CD4-positive, alpha-beta T cell (primary cell): ENCODE data around the gene CIAO2A. TPM values are rescaled to one million over a fixed set of nuclear protein-coding genes. Genes with fewer than 3 reads are reported as not detected.

Source experiments
- ATAC-seq: fragments of 200-7000 bp; cut with Tn5 transposase; one replicate; pipeline ENCODE4 v1.10.0; 2022; ENCODE audit warnings: mild to moderate bottlenecking; ENCODE audit not compliant: poor library complexity
- CTCF ChIA-PET: fragments of 350-600 bp; sonication (Branson Sonifier 250); formaldehyde crosslinking; loops from one replicate; lab custom pipeline; 2021; ENCODE audit warnings: antibody characterized with exemption, inconsistent platforms; lab: Charles Lee
- POLR2A ChIA-PET: fragments of 350-600 bp; sonication (Branson Sonifier 250); formaldehyde crosslinking; loops from one replicate; lab custom pipeline; 2021; ENCODE audit warnings: antibody characterized with exemption, inconsistent platforms; lab: Charles Lee
- DNase-seq, 14 experiments: peaks; one replicate each; pipeline ENCODE4 v3.0.0-alpha.2; 2013 to 2020; ENCODE audit warnings: mixed read lengths in 2 of 14
- H3K27ac ChIP-seq, 2 donors: one replicate each; pipeline versions ENCODE4 v1.5.1 to v1.7.0; 2013; ENCODE audit warnings: low read length in 2 of 2, low read depth in 1 of 2, mild to moderate bottlenecking in 1 of 2
- H3K27me3 ChIP-seq, 2 experiments: 1 replicate in 1 of 2; 2 replicates in 1 of 2; pipeline versions ENCODE4 v1.6.1 to v1.7.0; 2013; ENCODE audit warnings: low read length in 2 of 2, control low read depth in 1 of 2, mild to moderate bottlenecking in 1 of 2, moderate library complexity in 1 of 2; ENCODE audit not compliant: insufficient read depth in 2 of 2, control insufficient read depth in 1 of 2
- H3K36me3 ChIP-seq: one replicate; pipeline ENCODE4 v1.6.1; 2013; ENCODE audit warnings: low read length, control low read depth; ENCODE audit not compliant: insufficient read depth
- H3K4me1 ChIP-seq: one replicate; pipeline ENCODE4 v1.6.1; 2013; ENCODE audit warnings: low read length, control low read depth; ENCODE audit not compliant: insufficient read depth
- H3K4me3 ChIP-seq: one replicate; pipeline ENCODE4 v1.5.1; 2013; ENCODE audit warnings: mild to moderate bottlenecking, low read length, moderate library complexity
- H3K9me3 ChIP-seq, 2 experiments: 1 replicate in 1 of 2; 2 replicates in 1 of 2; pipeline versions ENCODE4 v1.6.1 to v1.7.0; 2013; ENCODE audit warnings: low read length in 2 of 2, mild to moderate bottlenecking in 2 of 2, control low read depth in 1 of 2, moderate library complexity in 1 of 2; ENCODE audit not compliant: control insufficient read depth in 1 of 2, insufficient read depth in 1 of 2
- H3K27ac Mint-ChIP-seq: one replicate; pipeline ENCODE4 v1.8.0; 2020; ENCODE audit warnings: mixed read lengths
- H3K27me3 Mint-ChIP-seq: one replicate; pipeline ENCODE4 v1.8.0; 2021; ENCODE audit warnings: mixed read lengths
- H3K36me3 Mint-ChIP-seq: one replicate; pipeline ENCODE4 v1.8.0; 2021; ENCODE audit warnings: low read depth, mixed read lengths
- H3K4me1 Mint-ChIP-seq: one replicate; pipeline ENCODE4 v1.8.0; 2021; ENCODE audit warnings: low read depth, mixed read lengths
- H3K4me3 Mint-ChIP-seq: one replicate; pipeline ENCODE4 v1.8.0; 2020; ENCODE audit warnings: mild to moderate bottlenecking, mixed read lengths
- H3K9me3 Mint-ChIP-seq: one replicate; pipeline ENCODE4 v1.8.0; 2020; ENCODE audit warnings: mixed read lengths
- CTCF ChIP-seq: fragments of 200-600 bp; IDR thresholded peaks from one replicate; pipeline ENCODE4 v1.8.0; 2022; ENCODE audit warnings: antibody characterized with exemption, mild to moderate bottlenecking
- intact Hi-C, 2 experiments: fragments of 100-400 bp; cut with DNase I in 1 of 2; cut with micrococcal nuclease in 1 of 2; formaldehyde crosslinking; loops; one replicate each; pipeline versions ENCODE4 v1.15.1 to v1.9.0; 2023 to 2025; cut with DNase I, micrococcal nuclease
- total RNA-seq, 174 experiments: library from RNA in 2 of 174; stranded (reverse) in 2 of 174; gene quantifications; one replicate each; pipeline ENCODE4 v1.2.3 and lab custom pipeline; 2021 to 2026

CIAO2A gene
- total RNA-seq, 2 experiments from 2014 or later, result 10.9 to 12.2 TPM

- POLR2A ChIA-PET, result interaction anchor here (1.1 kb wide), 1 partner anchor 19 kb away, joined by 5 read pairs; no protein-coding TSS in a partner anchor
Observed at GRCh38 chr15:64134345-64134829, 40.7 kb upstream of the CIAO2A start.

GRCh38 chr15:64133623-64134344 is 40.1 kb upstream of the CIAO2A start:
- no peak overlapping the region for H3K4me3 Mint-ChIP-seq
- peaks cover 95% of the 10 kb centered on the region for H3K36me3 Mint-ChIP-seq
- H3K27ac Mint-ChIP-seq, result no peak overlapping the region
- TF ChIP-seq CTCF, result no peak
- no peaks in the 10 kb centered on the region for H3K9me3 Mint-ChIP-seq
- H3K4me3 ChIP-seq, result no peak overlapping the region
- no peaks in the 10 kb centered on the region for H3K27me3 ChIP-seq
- no peaks in the 10 kb centered on the region for H3K4me1 ChIP-seq
- H3K4me1 Mint-ChIP-seq, result no peaks in the 10 kb centered on the region
- peaks cover 94% of the 10 kb centered on the region for H3K36me3 ChIP-seq
- CTCF ChIA-PET, result interaction anchor here (0.8 kb wide), 1 partner anchor 19 kb away, joined by 3 read pairs; no protein-coding TSS in a partner anchor
- POLR2A ChIA-PET, result interaction anchor here (1.1 kb wide), 1 partner anchor 19 kb away, joined by 5 read pairs; no protein-coding TSS in a partner anchor
- intact Hi-C loops, result no loop called here
- no peak overlapping the region for H3K27ac ChIP-seq
- H3K9me3 ChIP-seq, result no peaks in the 10 kb centered on the region
- H3K27me3 Mint-ChIP-seq, result no peaks in the 10 kb centered on the region
- DNase-seq (no peak), ATAC-seq (no peak)

More at GRCh38 chr15:64134345-64134829, 40.7 kb upstream of the CIAO2A start:
- ATAC-seq (no peak), DNase-seq (no peak)
- Histone ChIP-seq H3K27me3 (no peaks in the 10 kb centered on the region), H3K27ac (no peak overlapping the region), H3K9me3 (no peaks in the 10 kb centered on the region), H3K4me1 (no peaks in the 10 kb centered on the region), H3K4me3 (no peak overlapping the region), H3K36me3 (peaks cover 92% of the 10 kb centered on the region)
- no peak overlapping the region for H3K4me3 Mint-ChIP-seq
- peaks cover 91% of the 10 kb centered on the region for H3K36me3 Mint-ChIP-seq
- H3K27me3 Mint-ChIP-seq, result no peaks in the 10 kb centered on the region
- intact Hi-C loops, result no loop called here
- H3K9me3 Mint-ChIP-seq, result no peaks in the 10 kb centered on the region
- TF ChIP-seq CTCF, result no peak
- CTCF ChIA-PET, result interaction anchor here (0.8 kb wide), 1 partner anchor 19 kb away, joined by 3 read pairs; no protein-coding TSS in a partner anchor
- H3K4me1 Mint-ChIP-seq, result no peaks in the 10 kb centered on the region
- no peak overlapping the region for H3K27ac Mint-ChIP-seq

- Histone ChIP-seq H3K36me3 (peaks cover 94% of the 10 kb centered on the region), H3K27ac (no peak overlapping the region), H3K27me3 (no peaks in the 10 kb centered on the region), H3K4me1 (no peaks in the 10 kb centered on the region), H3K4me3 (no peak overlapping the region), H3K9me3 (no peaks in the 10 kb centered on the region)
- intact Hi-C loops, result no loop called here
- POLR2A ChIA-PET, result no interaction called here
- peaks cover 95% of the 10 kb centered on the region for H3K36me3 Mint-ChIP-seq
- H3K27ac Mint-ChIP-seq, result no peak overlapping the region
- no peak for DNase-seq
- H3K4me1 Mint-ChIP-seq, result no peaks in the 10 kb centered on the region
- no peak overlapping the region for H3K4me3 Mint-ChIP-seq
- no peak for TF ChIP-seq CTCF
- ATAC-seq, result no peak
- H3K9me3 Mint-ChIP-seq, result no peaks in the 10 kb centered on the region
- H3K27me3 Mint-ChIP-seq, result no peaks in the 10 kb centered on the region
- CTCF ChIA-PET, result interaction anchor here (1.2 kb wide), 1 partner anchor 21 kb away, joined by 3 read pairs; no protein-coding TSS in a partner anchor
Observed at GRCh38 chr15:64132217-64132616, 38.6 kb upstream of the CIAO2A start.
